Measurements from ENCODE around the gene SPSB3. TPM values are rescaled to one million over a fixed set of nuclear protein-coding genes. Genes with fewer than 3 reads are reported as not detected.

Gene SPSB3
- total and polyA plus RNA-seq, 9 of the 15 experiments (the other 6 are each of a cell fraction or from before 2014, with no cell fraction given) = 0.39 to 37.4 (median 7.1) TPM

DNA sequence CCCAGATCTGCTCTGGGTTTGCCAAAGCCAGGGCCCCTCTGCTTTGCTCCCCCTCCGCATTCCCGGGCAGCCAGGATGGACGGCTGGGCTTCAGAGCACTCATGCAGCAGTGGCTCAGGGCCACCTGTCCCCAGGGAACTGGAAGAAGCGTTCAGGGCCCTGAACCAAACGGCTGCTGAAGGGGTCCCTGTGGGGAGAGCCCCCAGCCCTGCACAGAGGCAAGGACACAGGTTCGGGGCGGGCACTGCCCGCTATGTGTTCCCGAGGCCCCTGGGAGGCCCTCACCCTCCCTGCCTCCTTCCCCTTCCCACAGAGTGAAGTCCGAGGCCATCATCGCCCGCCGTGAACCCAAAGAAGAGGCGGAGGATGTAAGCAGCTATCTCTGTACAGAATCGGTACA, 21.5 kb downstream of the SPSB3 start:
- Histone ChIP-seq H3K4me2 (ENCODE audit: insufficient read depth, low read length) (no peak overlapping the region), H3K36me3 (ENCODE audit: control insufficient read depth, insufficient read depth, low read length) (peaks cover 51% of the 10 kb centered on the region; the same call in 2 of the 3 replicates), H2AFZ (ENCODE audit: low read depth, low read length) (no peak overlapping the region), H3K27me3 (ENCODE audit: control insufficient read depth in 2 of 2, insufficient read depth in 2 of 2, low read length in 2 of 2) (no peaks in the 10 kb centered on the region), H3K9me3 (replicated peaks; ENCODE audit: control insufficient read depth, insufficient read depth, low read depth, low read length) (no peaks in the 10 kb centered on the region), H3K9ac (ENCODE audit: insufficient read depth in 1 of 2, low read depth in 2 of 2, low read length in 2 of 2) (no peak overlapping the region; a peak in 1 of 4 replicates), H3K79me2 (ENCODE audit: control insufficient read depth, insufficient read depth, low read length) (no peaks in the 10 kb centered on the region; the same call in 2 of the 3 replicates), H4K20me1 (replicated peaks; ENCODE audit: control insufficient read depth, insufficient read depth, low read length) (no peaks in the 10 kb centered on the region), H3K27ac (ENCODE audit: extremely low read depth, low read depth, low read length) (no peak overlapping the region), H3K4me1 (replicated peaks in 1 of 2; ENCODE audit: control insufficient read depth in 2 of 2, insufficient read depth in 2 of 2, low read length in 2 of 2) (peaks cover 9 to 70% of the 10 kb centered on the region in 2 experiments; a peak in 4 of 5 replicates), H3K4me3 (no peak overlapping the region), H3K9me1 (ENCODE audit: control insufficient read depth, insufficient read depth, low read length) (no peaks in the 10 kb centered on the region)
- ChIA-PET POLR2A (interaction anchor here (0.6 to 1.8 kb wide), 2 partner anchors 10 to 352 kb away, joined by 3 to 5 read pairs; no protein-coding TSS in a partner anchor), CTCF (ENCODE audit: low intra/inter-chr PET ratio) (no interaction called here)
- intact Hi-C loops (cut with micrococcal nuclease) (no loop called here), in situ Hi-C loops (cut with MboI) (loop anchor here (5.0 kb wide), 1 partner anchor 49 kb away; no protein-coding TSS in a partner anchor)
- BruUV-seq (replicated peaks) = no TSS peak
- ATAC-seq (no peak), FAIRE-seq (no peak), DNase-seq (ENCODE audit: extremely low read depth in 1 of 4, low spot score in 3 of 4) (no peak)
- no peak for TF ChIP-seq POLR2A (conservative IDR thresholded peaks at IDR 0.05)
- no peak for TF ChIP-seq ZNF347 (CRISPR knock-in tag; IDR thresholded peaks at IDR 0.05; ENCODE audit: low read depth)
- no peak for TF ChIP-seq SRSF9 (IDR thresholded peaks at IDR 0.05; ENCODE audit: borderline replicate concordance, low read depth, low read length)
- no peak for TF ChIP-seq ZNF589 (CRISPR knock-in tag; IDR thresholded peaks at IDR 0.05; ENCODE audit: low read depth)
- TF ChIP-seq PTBP1 (IDR thresholded peaks at IDR 0.05; ENCODE audit: low read depth, low read length) = no peak
- TF ChIP-seq ZNF311 (CRISPR knock-in tag; IDR thresholded peaks at IDR 0.05) = no peak
- no peak for TF ChIP-seq EGR1 (conservative IDR thresholded peaks at IDR 0.05)
- TF ChIP-seq SMAD1 (IDR thresholded peaks at IDR 0.05; ENCODE audit: low read depth, low read length, partially characterized antibody) = no peak
- WGBS (ENCODE audit: insufficient coverage, low coverage, missing lambda C conversion rate) = 83% methylated on average over 10 of the region's 15 CpGs

All from K562 (cell line).